ENCODE data around the gene CACNG3. TPM values are rescaled to one million over a fixed set of nuclear protein-coding genes. Genes with fewer than 3 reads are reported as not detected.

The CACNG3 gene
- total RNA-seq, 4 donors from 2014 or later = not detected

DNA sequence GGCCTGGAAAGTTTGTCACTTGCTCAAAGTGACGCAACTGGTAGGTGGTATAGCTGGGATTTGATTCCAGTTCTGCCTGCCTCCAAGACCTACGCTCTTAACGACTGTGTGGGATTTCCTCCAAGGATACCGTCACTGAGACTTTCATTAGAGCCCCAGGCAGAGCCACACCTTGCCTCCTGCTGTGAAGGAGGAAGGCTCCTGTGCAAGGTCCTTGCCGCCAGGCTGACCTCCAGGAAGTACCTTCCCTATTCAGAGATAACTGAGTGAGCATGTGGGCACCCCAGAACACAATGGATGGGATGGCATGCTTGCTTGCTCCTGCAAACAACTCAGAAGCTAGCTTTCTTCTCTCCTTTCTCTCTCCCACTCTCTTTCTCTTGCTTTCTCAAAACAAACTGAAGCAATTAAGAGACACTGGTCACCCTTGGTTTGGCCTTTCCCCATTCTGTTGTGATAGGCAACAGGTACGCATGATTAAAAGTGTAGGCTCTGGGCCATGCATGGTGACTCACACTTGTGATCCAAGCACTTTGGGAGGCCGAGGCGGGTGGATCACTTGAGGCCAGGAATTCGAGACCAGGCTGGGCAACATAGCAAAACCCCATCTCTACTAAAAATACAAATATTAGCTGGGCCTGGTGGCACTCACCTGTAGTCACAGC, 30.7 kb downstream of the CACNG3 start:
- TF ChIP-seq POLR2A (IDR thresholded peaks at IDR 0.05) (no peak), POLR2AphosphoS5 (IDR thresholded peaks at IDR 0.05) (no peak), EP300 (IDR thresholded peaks at IDR 0.05; ENCODE audit: low read depth) (no peak)
- TF ChIP-seq, protein P1, sequence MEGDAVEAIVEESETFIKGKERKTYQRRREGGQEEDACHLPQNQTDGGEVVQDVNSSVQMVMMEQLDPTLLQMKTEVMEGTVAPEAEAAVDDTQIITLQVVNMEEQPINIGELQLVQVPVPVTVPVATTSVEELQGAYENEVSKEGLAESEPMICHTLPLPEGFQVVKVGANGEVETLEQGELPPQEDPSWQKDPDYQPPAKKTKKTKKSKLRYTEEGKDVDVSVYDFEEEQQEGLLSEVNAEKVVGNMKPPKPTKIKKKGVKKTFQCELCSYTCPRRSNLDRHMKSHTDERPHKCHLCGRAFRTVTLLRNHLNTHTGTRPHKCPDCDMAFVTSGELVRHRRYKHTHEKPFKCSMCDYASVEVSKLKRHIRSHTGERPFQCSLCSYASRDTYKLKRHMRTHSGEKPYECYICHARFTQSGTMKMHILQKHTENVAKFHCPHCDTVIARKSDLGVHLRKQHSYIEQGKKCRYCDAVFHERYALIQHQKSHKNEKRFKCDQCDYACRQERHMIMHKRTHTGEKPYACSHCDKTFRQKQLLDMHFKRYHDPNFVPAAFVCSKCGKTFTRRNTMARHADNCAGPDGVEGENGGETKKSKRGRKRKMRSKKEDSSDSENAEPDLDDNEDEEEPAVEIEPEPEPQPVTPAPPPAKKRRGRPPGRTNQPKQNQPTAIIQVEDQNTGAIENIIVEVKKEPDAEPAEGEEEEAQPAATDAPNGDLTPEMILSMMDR (IDR thresholded peaks at IDR 0.05) = no peak
- 64% methylated on average over 9 of the region's 9 CpGs; no CpG with 5 or more reads in 1 of the 2 donors for WGBS, 2 donors (ENCODE audit: low coverage in 1 of 2)
- Histone ChIP-seq H3K27ac (no peak overlapping the region), H3K4me3 (no peak overlapping the region), H3K9me3 (no peaks in the 10 kb centered on the region), H3K36me3 (no peaks in the 10 kb centered on the region), H3K4me1 (no peaks in the 10 kb centered on the region), H3K27me3 (no peaks in the 10 kb centered on the region)
- intact Hi-C loops (cut with DNase I; ENCODE audit: low total_unique reads) (no loop called here), in situ Hi-C loops (cut with MboI; ENCODE audit: low pct_ligation_motif_present in 1 of 4, low pct_unique_long_range_greater_than_20kb in 1 of 4, low sequenced_read_pairs in 3 of 4) (no loop called here)
- DNase-seq = no peak

DNA sequence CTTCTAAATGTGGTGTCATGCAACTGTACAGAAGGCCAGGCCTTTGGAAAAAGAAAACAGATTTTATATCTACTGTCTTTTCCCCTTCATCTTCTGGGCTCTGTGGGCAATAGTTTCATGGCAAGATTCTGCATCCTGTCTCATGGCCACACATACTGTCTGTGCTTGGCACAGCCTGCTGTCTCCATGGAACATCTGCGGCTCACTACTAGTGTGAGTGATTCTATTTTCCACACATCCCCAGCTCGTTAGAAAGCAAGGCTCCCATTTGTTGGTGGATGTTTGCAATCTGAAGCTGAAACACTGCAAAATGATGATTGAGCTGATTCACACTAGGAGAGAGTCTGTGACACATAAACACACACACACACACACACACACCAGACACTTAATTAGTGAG, 32.4 kb downstream of the CACNG3 start:
- H3K9me3 ChIP-seq = no peaks in the 10 kb centered on the region
- no peak for DNase-seq
- in situ Hi-C loops (cut with MboI; ENCODE audit: low pct_ligation_motif_present in 1 of 4, low pct_unique_long_range_greater_than_20kb in 1 of 4, low sequenced_read_pairs in 3 of 4) (no loop called here), intact Hi-C loops (cut with DNase I; ENCODE audit: low total_unique reads) (no loop called here)
- H3K4me3 ChIP-seq = no peak overlapping the region
- WGBS, 2 donors (ENCODE audit: low coverage in 1 of 2) = 77% methylated on average over 2 of the region's 2 CpGs; no CpG with 5 or more reads in 1 of the 2 donors
- no peaks in the 10 kb centered on the region for H3K27me3 ChIP-seq
- TF ChIP-seq EP300 (IDR thresholded peaks at IDR 0.05; ENCODE audit: low read depth) = no peak
- TF ChIP-seq, protein P1 (IDR thresholded peaks at IDR 0.05) = no peak
- TF ChIP-seq POLR2A (IDR thresholded peaks at IDR 0.05) = no peak
- TF ChIP-seq POLR2AphosphoS5 (IDR thresholded peaks at IDR 0.05) = no peak
- H3K4me1 ChIP-seq = no peaks in the 10 kb centered on the region
- no peak overlapping the region for H3K27ac ChIP-seq
- no peaks in the 10 kb centered on the region for H3K36me3 ChIP-seq

DNA sequence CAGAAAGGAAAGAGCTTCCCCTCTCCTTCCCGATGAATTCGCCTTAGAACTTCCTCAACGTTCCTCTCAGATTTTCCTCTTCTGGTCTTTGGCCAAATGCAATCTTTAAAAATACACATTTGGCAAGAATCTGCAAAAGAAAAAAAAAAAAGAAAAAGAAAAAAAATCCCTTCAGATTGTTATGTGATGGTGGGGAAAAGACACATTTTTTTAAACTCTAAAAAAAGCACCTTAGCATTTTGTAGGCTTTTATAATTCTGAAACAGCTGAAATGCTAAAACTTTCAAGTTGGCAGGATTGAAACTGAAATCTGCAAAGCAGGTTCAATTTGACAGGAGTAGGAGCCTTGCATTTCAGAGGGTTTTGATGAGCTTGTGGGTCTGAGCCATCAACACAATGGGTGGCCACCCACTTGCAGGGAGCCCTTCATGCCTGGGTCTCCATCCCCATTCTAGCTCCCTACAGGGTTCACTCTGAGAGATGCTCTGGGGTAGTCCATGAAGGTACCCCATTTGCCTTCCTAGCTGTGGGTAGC, 33.1 kb downstream of the CACNG3 start:
- no peak for DNase-seq
- Histone ChIP-seq H3K4me3 (no peak overlapping the region), H3K36me3 (no peaks in the 10 kb centered on the region), H3K9me3 (no peaks in the 10 kb centered on the region), H3K27ac (no peak overlapping the region), H3K27me3 (no peaks in the 10 kb centered on the region), H3K4me1 (no peaks in the 10 kb centered on the region)
- intact Hi-C loops (cut with DNase I; ENCODE audit: low total_unique reads) = no loop called here
- TF ChIP-seq POLR2A (IDR thresholded peaks at IDR 0.05) (no peak), EP300 (IDR thresholded peaks at IDR 0.05; ENCODE audit: low read depth) (no peak), POLR2AphosphoS5 (IDR thresholded peaks at IDR 0.05) (no peak)
- TF ChIP-seq, protein P1 (IDR thresholded peaks at IDR 0.05) = no peak
- in situ Hi-C loops (cut with MboI; ENCODE audit: low pct_ligation_motif_present in 1 of 4, low pct_unique_long_range_greater_than_20kb in 1 of 4, low sequenced_read_pairs in 3 of 4) = no loop called here
- 72 to 73% methylated on average over 3 of the region's 3 CpGs for WGBS, 2 donors (ENCODE audit: low coverage in 1 of 2)

DNA sequence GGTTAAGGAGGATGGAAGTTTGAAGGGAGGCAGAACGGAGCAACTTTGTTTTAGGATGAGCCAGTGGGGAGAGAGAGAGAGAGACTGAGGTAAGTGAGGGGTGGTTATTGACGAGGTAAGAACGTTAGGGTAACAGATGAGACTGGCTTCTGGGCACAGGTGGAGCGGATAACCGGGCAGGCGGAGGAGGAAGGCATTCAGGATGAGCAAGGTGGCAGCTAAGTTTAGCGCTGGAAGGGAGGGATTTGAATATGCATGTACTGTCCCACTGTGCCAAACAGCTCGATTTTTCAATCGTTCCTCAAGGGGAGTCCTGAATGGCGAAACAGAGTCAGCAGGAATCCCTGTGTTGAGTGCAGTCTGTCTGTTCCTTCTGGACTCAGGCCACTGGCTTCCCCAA, 35.8 kb downstream of the CACNG3 start:
- in situ Hi-C loops (cut with MboI; ENCODE audit: low pct_ligation_motif_present in 1 of 4, low pct_unique_long_range_greater_than_20kb in 1 of 4, low sequenced_read_pairs in 3 of 4) = no loop called here
- intact Hi-C loops (cut with DNase I; ENCODE audit: low total_unique reads) = no loop called here
- no peak for DNase-seq
- Histone ChIP-seq H3K36me3 (no peaks in the 10 kb centered on the region), H3K4me1 (no peaks in the 10 kb centered on the region), H3K27me3 (no peaks in the 10 kb centered on the region), H3K27ac (no peak overlapping the region), H3K4me3 (no peak overlapping the region), H3K9me3 (no peaks in the 10 kb centered on the region)
- 49% methylated on average over 10 of the region's 10 CpGs for WGBS, 2 donors (ENCODE audit: low coverage in 1 of 2)
- TF ChIP-seq POLR2A (IDR thresholded peaks at IDR 0.05) (no peak), POLR2AphosphoS5 (IDR thresholded peaks at IDR 0.05) (no peak), EP300 (IDR thresholded peaks at IDR 0.05; ENCODE audit: low read depth) (no peak)
- TF ChIP-seq, protein P1 (IDR thresholded peaks at IDR 0.05) = no peak

Data from transverse colon (tissue), 4 donors.